ENCODE results near the gene KDM4F.
"Not testable (repeated sequence)": the region's sequence is repeated elsewhere in the genome, so short reads cannot be mapped to it uniquely, and the experiment has no call there.

KDM4F gene

DNA sequence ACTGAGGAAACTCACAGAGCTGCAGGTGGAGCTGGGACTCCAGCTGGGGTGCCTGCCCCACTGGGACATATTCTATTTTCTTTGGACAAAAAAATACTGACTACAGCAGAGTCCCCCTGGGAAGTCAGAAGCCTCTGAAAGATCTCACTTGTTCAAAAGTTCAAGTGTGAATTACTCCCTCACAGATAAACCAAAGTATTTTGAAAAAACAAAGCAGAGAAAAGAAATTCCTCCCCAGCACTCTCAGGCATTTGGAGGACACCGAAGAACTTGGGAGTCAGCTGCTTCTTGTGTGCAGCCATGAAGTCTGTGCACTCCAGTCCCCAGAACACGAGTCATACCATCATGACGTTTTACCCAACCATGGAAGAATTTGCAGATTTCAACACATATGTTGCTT, at the start of gene KDM4F:
Gene KDM4F, plus strand, starts transcription at position 301 of the 400 bp plus-strand sequence.
- H3K4me3 ChIP-seq (ENCODE audit: control insufficient read depth, low read depth, low read length); DNase-seq (ENCODE audit: low read depth): not testable (repeated sequence)

DNA sequence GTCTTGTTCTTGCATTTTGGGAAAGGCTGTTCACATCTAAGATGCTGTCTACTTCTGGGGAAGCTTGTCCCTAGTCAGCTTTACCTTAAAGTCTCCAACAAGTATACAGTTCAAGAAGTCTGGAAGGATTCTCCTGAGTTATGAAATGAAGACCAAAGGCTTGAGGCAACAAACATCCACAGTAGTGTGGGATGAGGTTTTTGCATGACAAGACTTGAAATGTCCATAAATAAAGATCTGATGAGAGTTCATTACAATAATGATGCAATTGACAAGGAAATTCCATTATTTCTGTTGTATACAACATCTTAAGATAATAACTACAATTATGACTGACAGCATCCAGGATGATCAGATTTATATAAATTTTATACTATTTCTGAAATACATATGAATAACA, 45.5 kb upstream of the KDM4F start:
- H3K4me3 ChIP-seq (ENCODE audit: control insufficient read depth, low read depth, low read length) = no peak overlapping the region
- TF ChIP-seq, protein P1, sequence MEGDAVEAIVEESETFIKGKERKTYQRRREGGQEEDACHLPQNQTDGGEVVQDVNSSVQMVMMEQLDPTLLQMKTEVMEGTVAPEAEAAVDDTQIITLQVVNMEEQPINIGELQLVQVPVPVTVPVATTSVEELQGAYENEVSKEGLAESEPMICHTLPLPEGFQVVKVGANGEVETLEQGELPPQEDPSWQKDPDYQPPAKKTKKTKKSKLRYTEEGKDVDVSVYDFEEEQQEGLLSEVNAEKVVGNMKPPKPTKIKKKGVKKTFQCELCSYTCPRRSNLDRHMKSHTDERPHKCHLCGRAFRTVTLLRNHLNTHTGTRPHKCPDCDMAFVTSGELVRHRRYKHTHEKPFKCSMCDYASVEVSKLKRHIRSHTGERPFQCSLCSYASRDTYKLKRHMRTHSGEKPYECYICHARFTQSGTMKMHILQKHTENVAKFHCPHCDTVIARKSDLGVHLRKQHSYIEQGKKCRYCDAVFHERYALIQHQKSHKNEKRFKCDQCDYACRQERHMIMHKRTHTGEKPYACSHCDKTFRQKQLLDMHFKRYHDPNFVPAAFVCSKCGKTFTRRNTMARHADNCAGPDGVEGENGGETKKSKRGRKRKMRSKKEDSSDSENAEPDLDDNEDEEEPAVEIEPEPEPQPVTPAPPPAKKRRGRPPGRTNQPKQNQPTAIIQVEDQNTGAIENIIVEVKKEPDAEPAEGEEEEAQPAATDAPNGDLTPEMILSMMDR (IDR thresholded peaks at IDR 0.05; ENCODE audit: control insufficient read depth, insufficient read depth, low read depth, low read length, missing control alignments) = no peak
- no peak for DNase-seq (ENCODE audit: low read depth)

DNA sequence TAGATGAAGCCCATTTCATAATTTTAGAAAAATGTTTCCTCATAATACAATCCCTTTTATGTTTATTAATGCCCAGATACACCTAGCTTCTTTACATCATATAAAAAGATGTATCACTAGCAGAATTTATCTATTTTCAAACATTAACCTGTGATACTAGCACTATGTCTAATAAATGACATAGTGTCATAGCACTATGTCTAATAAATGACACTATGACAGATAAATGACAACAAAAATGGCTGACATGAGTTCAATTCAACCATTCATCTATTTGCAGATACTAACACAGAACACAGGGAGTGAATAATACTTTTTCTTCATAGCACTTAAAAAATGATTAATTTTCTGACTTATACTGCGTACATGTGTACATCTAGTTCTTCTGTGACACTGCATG, 43.6 kb upstream of the KDM4F start:
- no peak for DNase-seq (ENCODE audit: low read depth)
- TF ChIP-seq, protein P1 (IDR thresholded peaks at IDR 0.05; ENCODE audit: control insufficient read depth, insufficient read depth, low read depth, low read length, missing control alignments) = no peak
- H3K4me3 ChIP-seq (ENCODE audit: control insufficient read depth, low read depth, low read length) = no peak overlapping the region

DNA sequence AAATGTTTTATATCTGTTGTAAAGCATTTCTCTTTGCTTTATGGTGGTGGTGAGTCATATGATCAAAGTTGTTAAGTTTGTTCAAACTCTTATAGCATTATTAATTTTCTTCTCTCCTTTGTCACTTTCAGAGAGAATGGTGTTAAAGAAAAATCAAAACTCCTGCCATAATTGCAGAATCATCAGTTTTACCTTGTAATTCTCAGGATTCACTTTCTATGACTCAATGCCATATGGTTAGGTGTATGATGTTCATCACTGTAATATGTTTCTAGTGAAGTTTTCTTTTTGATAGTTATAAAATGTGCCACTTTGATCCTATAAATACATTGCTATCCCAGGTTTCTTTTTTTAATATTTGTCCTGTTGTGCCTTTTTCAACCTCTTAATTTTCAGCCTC, 37.8 kb upstream of the KDM4F start:
- DNase-seq (ENCODE audit: low read depth) = no peak
- H3K4me3 ChIP-seq (ENCODE audit: control insufficient read depth, low read depth, low read length) = no peak overlapping the region
- TF ChIP-seq, protein P1 (IDR thresholded peaks at IDR 0.05; ENCODE audit: control insufficient read depth, insufficient read depth, low read depth, low read length, missing control alignments) = no peak

DNA sequence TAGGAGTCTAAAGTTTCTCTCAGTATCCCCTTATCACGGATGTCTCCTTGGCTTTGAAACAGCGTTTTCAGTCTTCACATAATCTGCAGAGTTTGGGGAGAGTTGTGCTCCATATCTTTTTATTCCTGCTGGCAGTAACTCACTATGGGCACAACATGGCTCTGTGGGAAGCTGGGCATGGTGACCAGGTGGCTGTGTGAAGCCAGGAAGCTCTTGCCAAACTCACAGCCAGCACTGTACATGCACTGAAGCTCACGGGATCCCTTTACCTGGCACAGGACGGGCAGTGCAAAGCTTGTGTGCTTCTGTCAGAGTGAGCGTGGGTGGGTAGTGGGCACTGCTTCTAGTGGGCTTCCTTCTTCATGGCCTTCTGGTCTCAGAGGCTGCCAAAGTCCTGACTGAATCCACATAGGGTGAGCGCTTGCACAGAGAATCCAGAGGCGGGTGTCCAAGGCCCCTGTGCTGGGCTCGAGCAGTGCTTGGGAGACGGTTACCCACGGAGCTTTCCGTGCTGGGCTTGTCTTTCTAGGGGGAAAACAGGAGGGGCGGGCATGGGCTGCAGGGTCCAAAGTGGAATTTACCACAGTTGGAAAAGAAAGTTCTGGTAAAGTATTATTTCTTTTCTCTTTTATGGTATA, 34.9 kb upstream of the KDM4F start:
- TF ChIP-seq, protein P1 (IDR thresholded peaks at IDR 0.05; ENCODE audit: control insufficient read depth, insufficient read depth, low read depth, low read length, missing control alignments) = no peak
- no peak overlapping the region for H3K4me3 ChIP-seq (ENCODE audit: control insufficient read depth, low read depth, low read length)
- DNase-seq (ENCODE audit: low read depth) = no peak

DNA sequence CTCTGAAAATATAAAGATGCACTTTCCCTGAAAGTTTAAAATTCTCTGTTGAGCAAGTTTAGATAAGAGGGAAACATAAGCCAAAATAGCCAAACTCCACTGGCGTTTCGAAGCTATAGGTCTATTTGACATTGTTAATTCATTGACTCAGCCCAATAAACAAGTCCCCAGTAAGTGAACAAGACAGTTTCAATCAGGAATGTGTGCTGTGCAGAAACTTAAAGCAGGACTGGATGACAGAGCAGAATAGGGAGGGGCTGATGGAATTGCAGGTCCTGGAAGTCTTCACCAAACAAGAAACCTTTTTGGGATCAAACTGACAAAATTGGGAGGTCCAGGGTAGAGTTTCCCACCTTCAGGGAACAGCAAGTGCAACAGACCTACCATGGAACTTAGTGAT, 33.1 kb upstream of the KDM4F start:
- TF ChIP-seq, protein P1 (IDR thresholded peaks at IDR 0.05; ENCODE audit: control insufficient read depth, insufficient read depth, low read depth, low read length, missing control alignments) = no peak
- no peak overlapping the region for H3K4me3 ChIP-seq (ENCODE audit: control insufficient read depth, low read depth, low read length)
- DNase-seq (ENCODE audit: low read depth) = no peak

DNA sequence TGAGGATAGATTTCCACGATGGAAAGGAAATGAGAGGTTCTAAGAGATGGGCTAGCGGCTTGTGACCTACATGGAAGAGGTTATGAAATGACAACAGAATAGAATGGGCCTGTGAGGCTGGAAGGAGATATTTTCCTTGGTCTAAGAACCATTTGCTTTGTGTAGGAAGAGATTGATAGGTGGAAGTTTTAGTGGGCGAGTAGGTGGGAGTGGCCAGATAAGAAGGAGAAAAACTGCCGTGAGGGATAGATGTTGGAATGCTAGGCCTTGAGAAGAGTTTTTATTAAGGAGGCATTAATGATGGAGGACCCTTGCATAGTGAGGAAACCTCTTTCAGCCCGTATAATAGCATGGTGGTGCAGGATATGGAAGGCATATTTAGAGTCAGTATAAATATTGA, 27.8 kb upstream of the KDM4F start:
- not testable (repeated sequence) for DNase-seq (ENCODE audit: low read depth); H3K4me3 ChIP-seq (ENCODE audit: control insufficient read depth, low read depth, low read length)

DNA sequence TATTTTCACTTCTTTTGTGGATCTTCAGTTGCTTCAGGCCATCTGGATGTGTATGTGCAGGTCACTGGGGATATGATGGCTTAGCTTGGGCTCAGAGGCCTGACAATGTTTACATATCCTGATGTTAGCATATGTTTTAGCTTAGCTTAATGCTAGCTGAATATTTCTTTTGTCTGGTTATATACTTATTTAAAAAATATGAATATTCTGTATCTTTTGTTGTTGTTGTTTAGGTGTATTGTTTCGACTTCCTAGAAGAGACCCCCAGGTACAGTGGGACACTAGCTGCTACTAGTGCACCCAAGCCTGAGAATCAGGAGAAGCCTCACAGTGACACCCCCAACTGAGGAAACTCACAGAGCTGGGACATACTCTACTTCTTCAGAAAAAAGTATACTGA, 24.3 kb upstream of the KDM4F start, which contains the start of gene KDM4E:
Gene KDM4E, plus strand, starts transcription at position 301 of the 400 bp plus-strand sequence. CDS start 300 bp downstream, outside the sequence.
- TF ChIP-seq, protein P1 (IDR thresholded peaks at IDR 0.05; ENCODE audit: control insufficient read depth, insufficient read depth, low read depth, low read length, missing control alignments) = no peak
- no peak within 1 kb of the TSS for H3K4me3 ChIP-seq (ENCODE audit: control insufficient read depth, low read depth, low read length)
- DNase-seq (ENCODE audit: low read depth) = no peak

DNA sequence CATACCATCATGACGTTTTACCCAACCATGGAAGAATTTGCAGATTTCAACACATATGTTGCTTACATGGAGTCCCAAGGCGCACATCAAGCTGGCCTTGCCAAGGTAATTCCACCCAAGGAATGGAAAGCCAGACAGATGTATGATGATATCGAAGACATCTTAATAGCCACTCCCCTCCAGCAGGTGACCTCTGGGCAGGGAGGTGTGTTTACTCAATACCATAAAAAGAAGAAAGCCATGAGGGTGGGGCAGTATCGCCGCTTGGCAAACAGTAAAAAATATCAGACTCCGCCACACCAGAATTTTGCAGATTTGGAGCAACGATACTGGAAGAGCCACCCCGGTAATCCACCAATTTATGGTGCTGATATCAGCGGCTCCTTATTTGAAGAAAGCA, 23.6 kb upstream of the KDM4F start:
- not testable (repeated sequence) for H3K4me3 ChIP-seq (ENCODE audit: control insufficient read depth, low read depth, low read length); DNase-seq (ENCODE audit: low read depth)

Measured in AG09309 (cell line).